Measurements from ENCODE around the gene ZNF609.

Gene ZNF609

GRCh38 chr15:64535460-64536243 is 75.3 kb downstream of the ZNF609 start:
- DNase-seq (ENCODE audit: low spot score): no peak

DNA sequence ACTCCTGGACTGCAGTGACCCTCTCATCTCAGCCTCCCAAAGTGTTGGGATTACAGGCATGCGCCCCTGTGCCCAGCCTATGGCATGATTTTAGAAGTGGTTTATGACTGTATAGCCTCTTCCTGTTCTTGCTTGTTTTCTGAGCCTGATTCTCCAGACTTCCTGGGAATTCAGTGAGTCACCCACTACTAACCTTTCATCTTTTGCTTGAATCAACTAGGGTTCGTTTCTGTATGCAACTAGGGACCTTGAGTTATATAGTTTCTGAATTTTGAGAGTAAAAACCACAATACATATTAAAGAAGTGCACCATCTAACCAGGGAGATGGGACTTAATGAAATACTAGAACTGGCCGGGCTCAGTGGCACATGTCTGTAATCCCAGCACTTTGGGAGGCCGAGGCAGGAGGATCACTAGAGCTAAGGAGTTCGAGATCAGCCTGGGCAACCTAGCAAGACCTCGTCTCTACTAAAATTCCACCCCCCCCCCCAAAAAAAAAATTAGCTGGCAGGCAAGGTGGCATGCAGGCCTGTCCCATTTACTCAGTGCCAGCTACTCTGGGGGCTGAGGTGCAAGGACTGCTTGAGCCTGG is 76.0 kb downstream of the ZNF609 start:
- DNase-seq (ENCODE audit: low spot score): no peak

DNA sequence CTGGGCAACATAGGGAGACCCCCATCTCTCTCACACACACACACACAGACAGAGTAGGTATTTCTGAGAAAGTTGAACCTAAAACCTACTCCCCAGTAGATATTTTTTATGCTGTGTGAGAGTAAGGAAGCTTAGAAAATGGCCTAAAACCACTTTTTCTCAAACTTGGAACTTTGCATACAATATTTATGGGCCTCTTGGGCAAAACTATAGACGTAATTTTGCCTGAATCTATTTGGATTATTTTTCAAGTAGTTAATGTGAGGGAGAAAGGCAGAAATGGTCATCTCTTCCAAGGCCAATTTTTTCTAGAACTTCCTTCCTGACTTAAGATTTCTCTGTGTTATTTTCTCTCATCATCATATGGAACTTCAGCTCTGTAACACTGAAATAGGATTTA is 81.7 kb downstream of the ZNF609 start:
- no peak for DNase-seq (ENCODE audit: low spot score)

DNA sequence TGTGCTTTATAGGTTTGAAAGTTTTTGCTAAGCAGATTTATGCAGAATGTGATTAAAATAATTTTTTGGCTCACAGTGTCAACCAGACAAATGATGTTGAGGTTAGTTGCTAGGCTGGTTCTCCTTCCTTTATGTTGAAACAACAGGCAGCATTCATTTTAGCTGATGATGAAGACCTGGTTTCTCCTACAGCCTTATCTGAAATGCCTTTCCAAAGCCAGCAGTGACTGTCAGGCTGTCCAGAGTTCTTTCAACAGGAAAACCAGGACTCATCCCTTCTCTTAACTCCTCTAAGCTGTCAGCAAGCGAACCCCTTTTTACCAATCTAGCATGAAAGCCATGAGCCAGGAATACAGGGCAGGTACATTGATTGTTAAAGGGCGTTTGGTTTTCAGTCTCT is 84.1 kb downstream of the ZNF609 start:
- no peak for DNase-seq (ENCODE audit: low spot score)

DNA sequence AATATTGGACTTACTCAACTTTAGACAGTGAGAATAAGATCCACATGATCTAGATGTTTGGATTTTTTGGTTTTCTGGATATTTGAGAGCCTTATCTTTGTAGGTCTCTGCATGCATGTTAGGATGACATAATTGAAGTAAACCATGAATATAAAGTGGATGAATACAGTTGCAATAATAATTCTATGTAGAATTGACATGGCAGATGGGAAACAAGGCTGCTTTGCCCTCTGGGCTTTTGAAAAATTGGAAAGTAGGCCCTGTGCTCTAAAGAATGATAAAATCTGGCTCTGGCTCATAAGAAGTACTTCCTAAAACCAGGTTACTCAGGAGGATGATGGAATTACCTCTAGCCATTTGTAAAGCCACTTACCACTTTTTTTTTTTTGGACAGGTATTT is 86.9 kb downstream of the ZNF609 start:
- DNase-seq (ENCODE audit: low spot score): no peak

DNA sequence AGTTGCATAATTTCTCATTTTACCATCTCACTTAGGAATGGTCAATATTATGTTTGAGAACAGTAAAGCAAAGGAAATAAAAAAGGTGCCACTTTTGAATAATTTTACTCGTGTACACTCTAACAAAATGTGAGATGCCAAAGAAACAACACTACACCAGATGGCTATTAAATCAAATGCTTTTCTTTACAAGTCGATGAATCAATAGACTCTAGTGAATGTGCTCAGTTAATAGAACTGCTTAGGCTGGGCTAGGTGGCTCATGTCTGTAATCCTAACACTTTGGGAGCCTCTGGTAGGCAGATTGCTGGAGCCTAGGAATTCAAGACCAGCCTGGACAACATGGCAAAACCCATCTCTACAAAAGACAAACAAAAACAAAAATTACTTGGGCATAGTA is 87.9 kb downstream of the ZNF609 start:
- DNase-seq (ENCODE audit: low spot score): no peak

DNA sequence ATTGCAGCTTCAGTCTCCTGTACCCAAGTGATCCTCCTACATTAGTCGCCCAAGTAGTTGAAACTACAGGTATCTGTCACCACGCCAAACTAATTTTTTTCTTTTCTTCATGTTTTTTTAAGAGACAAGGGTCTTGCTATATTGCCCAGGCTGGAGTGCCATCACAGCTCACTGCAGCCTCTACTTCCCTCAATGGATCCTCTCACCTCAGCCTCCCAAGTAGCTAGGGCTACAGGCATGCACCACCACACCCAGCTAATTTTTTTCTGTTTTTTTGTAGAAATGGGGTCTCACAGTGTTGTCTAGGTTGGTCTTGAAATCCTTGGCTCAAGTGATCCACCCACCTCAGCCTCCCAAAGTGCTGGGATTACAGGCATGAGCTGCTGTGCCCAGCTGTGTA is 89.5 kb downstream of the ZNF609 start:
- DNase-seq (ENCODE audit: low spot score): no peak

DNA sequence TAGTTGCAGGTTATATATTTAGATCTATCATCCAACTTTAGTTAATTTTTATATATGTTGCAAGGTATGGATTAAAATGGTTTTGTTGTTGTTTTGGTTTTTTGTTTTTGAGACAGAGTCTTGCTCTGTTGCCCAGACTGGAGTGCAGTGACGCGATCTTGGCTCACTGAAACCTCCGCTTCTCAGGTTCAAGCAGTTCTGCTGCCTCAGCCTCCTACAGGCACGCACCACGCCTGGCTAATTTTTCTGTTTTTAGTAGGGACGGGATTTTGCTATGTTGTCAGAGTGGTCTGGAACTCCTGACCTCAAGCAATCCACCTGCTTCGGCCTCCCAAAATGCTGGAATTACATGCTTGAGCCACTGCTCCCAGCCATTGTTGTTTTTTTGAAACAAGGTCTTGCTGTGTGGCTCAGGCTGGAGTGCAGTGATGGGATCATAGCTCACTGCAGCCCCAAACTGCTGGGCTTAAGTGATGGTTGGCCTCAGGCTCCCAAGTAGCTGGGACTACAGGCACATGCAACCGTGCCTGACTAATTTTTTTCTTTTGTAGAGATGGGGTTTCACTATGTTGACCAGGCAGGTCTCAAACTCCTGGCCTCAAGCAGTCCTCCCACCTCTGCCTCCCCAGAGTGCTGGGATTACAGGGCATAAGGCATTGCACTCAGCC is 92.0 kb downstream of the ZNF609 start:
- DNase-seq (ENCODE audit: low spot score): no peak

- no peak for DNase-seq (ENCODE audit: low spot score)
Observed at GRCh38 chr15:64558460-64559179, 98.2 kb downstream of the ZNF609 start.

GRCh38 chr15:64559243-64559642 is 98.9 kb downstream of the ZNF609 start:
- DNase-seq (ENCODE audit: low spot score): no peak

DNA sequence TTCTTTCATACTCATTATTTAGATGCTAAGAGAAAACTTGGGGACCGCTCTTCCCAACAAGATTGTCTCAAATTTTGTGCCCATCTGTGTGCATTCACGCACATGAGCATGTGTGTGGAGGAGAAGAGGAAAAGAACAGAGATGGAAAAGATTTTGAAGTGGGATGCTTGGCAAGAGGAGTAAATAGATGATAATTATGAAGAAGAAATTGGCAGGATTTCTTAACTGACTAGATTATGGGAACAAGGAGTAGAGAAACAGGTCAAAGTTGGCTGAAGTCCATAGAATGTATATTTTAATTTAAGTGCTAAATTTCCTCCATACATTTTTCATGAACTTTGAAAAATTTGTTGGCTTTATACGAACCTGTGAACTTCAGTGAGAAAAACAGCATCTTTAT is 100.1 kb downstream of the ZNF609 start:
- DNase-seq (ENCODE audit: low spot score): no peak

GRCh38 chr15:64560998-64561397 is 100.6 kb downstream of the ZNF609 start:
- DNase-seq (ENCODE audit: low spot score): no peak

DNA sequence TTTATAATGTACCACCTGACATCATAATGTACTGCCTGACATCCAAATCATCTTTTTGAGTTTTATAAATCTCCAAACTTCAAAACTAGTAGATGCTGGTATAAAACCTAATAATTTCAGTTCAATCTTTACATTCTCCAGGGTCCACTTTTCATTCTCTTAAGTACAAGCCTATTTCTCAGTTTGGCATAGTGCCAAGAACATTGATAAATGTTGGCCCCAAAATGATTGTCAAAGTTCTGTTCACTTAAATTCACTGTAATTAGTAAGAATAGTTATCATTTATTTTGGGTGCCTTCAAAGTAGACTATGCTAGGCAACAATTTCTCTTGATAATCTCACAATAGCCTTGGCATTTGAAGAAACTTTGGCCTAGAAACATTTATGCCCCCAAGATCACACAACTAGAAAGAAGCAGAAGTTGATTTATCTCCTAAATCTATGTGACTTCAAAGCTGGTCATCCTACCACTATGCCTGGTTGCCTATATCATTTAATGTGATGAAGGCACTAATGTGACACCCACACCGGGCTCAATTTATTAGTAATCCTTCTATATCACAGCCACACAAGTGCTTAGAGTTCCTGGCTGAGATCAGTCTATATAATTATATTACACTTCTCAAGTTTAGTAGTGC is 101.7 kb downstream of the ZNF609 start:
- DNase-seq (ENCODE audit: low spot score): peak; percentile 41

- no peak for DNase-seq (ENCODE audit: low spot score)
Observed at GRCh38 chr15:64566102-64566501, 105.7 kb downstream of the ZNF609 start.

DNA sequence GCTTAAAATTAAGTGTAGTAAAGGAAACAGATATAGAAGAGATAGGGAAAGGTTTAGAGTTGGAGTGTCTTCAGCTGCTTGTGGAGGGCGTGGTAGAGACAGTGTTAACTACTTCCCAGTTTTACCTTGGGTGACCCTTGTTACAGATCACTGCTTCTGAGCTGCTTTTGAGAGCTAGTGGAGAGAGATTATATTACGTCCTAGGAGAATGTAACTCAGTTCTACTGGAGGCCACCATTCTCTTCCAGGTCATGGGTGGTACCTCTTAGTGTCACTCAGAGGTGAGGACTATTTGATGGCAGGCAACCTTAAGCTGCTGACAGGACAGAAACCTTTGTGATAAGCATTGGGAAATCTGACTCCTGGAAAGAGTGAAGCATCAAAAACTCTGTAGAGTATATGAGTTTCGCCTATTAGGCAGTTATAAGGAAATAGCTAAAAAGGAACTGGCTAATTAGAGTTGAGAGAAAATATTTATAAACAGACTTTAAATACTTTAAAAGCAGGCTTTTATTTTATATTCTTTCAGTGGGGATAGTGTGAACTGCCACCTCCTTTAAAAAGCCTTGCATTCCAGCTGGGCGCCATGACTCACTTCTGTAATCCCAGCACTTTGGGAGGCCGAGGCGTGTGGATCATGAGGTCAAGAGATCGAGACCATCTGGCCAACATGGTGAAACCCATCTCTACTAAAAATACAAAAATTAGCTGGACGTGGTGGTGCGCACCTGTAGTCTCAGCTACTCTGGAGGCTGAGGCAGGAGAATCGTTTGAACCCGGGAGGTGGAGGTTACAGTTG is 106.5 kb downstream of the ZNF609 start:
- peak; percentile 42 for DNase-seq (ENCODE audit: low spot score)

GRCh38 chr15:64568765-64569164 is 108.4 kb downstream of the ZNF609 start:
- DNase-seq (ENCODE audit: low spot score): no peak

DNA sequence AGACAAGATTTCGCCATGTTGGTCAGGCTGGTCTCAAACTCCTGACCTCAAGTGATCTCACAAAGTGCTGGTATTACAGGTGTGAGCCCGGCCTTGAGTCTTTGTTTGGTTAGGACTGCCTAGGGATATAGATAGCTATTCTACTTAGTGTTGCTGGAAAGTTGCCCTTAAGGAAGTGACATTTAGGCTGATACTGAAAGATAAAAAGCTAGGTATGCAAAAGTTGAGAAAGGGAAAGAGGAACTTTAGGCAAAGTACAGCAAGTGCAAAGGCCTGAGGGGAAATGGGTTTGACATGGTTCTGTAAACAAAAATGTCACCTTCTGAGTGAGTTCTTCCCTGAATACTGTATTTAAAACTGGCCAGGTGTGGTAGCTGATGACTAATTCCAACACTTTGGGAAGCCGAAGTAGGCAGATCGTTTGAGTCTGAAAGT is 111.5 kb downstream of the ZNF609 start:
- no peak for DNase-seq (ENCODE audit: low spot score)

- DNase-seq (ENCODE audit: low spot score): no peak
Observed at GRCh38 chr15:64572856-64573255, 112.5 kb downstream of the ZNF609 start.

- no peak for DNase-seq (ENCODE audit: low spot score)
Observed at GRCh38 chr15:64574301-64575017, 114.1 kb downstream of the ZNF609 start.

- no peak for DNase-seq (ENCODE audit: low spot score)
Observed at GRCh38 chr15:64580696-64581407, 120.5 kb downstream of the ZNF609 start.

Data from hematopoietic multipotent progenitor cell treated with erythropoietin and hydrocortisone succinate and interleukin-3 and kit ligand, for 15 days (in vitro differentiated cells).